Panc1 (cell line): ENCODE data around the gene PDCD11. TPM values are rescaled to one million over a fixed set of nuclear protein-coding genes. Genes with fewer than 3 reads are reported as not detected.

ENCODE experiments used
- ATAC-seq: fragments of 200-7000 bp; cut with Tn5 transposase; 2 replicates; pipeline ENCODE4 v1.9.1; 2020; ENCODE audit warnings: mild to moderate bottlenecking, moderate library complexity
- BruUV-seq: library from RNA; stranded (reverse); fragments of 400-500 nt; replicated peaks from 2 replicates; lab custom pipeline; 2021; lab: Mats Ljungman, UMichigan
- CTCF ChIA-PET: fragments of 300-600 bp; sonication (Branson Sonifier 250); formaldehyde crosslinking; loops from one replicate; lab custom pipeline; 2022; ENCODE audit warnings: antibody characterized with exemption; lab: Charles Lee
- POLR2A ChIA-PET: fragments of 300-600 bp; sonication (Branson Sonifier 250); formaldehyde crosslinking; loops from one replicate; lab custom pipeline; 2022; ENCODE audit warnings: antibody characterized with exemption; lab: Charles Lee
- DNase-seq: peaks from one replicate; pipeline ENCODE4 v3.0.0-alpha.2; 2010; ENCODE audit warnings: low read depth, low spot score
- H3K27ac ChIP-seq: 2 replicates; pipeline ENCODE4 v1.5.1; 2011; ENCODE audit warnings: mild to moderate bottlenecking, low read length, inconsistent platforms
- H3K27me3 ChIP-seq: fragments of 200-500 bp; sonication (Bioruptor generic); 2 replicates; pipeline ENCODE4 v1.6.0; 2014; ENCODE audit warnings: low read length, inconsistent platforms; ENCODE audit not compliant: control insufficient read depth, insufficient read depth
- H3K36me3 ChIP-seq: fragments of 200-500 bp; sonication (Bioruptor generic); 2 replicates; pipeline ENCODE4 v1.5.1; 2014; ENCODE audit warnings: inconsistent platforms, mild to moderate bottlenecking, low read length, moderate library complexity; ENCODE audit not compliant: control insufficient read depth, insufficient read depth
- H3K4me1 ChIP-seq: 2 replicates; pipeline ENCODE4 v1.5.1; 2011; ENCODE audit warnings: inconsistent platforms, mild to moderate bottlenecking, low read length, moderate library complexity; ENCODE audit not compliant: control insufficient read depth, insufficient read depth
- H3K4me3 ChIP-seq, 2 experiments: 2 replicates each; pipeline ENCODE4 v1.5.1; 2011 to 2012; ENCODE audit warnings: low read depth in 2 of 2, low read length in 2 of 2, mild to moderate bottlenecking in 2 of 2, inconsistent platforms in 1 of 2, moderate library complexity in 1 of 2
- H3K9me3 ChIP-seq: fragments of 200-500 bp; sonication (Bioruptor generic); 2 replicates; pipeline ENCODE4 v1.5.1; 2014; ENCODE audit warnings: low read depth, mild to moderate bottlenecking, inconsistent platforms, low read length, moderate library complexity; ENCODE audit not compliant: control insufficient read depth, insufficient read depth
- CTCF ChIP-seq: fragments of 450-650 bp; IDR thresholded peaks from 2 replicates; pipeline ENCODE4 v1.5.1; 2017; ENCODE audit warnings: mild to moderate bottlenecking
- POLR2AphosphoS5 ChIP-seq: IDR thresholded peaks from 2 replicates; pipeline ENCODE4 v1.6.1; 2012; ENCODE audit warnings: mild to moderate bottlenecking, low read depth, low read length, moderate library complexity
- REST ChIP-seq, 2 experiments: IDR thresholded peaks; 2 replicates each; pipeline ENCODE4 v1.6.1; 2011 to 2012; ENCODE audit warnings: low read depth in 2 of 2, control low read depth in 1 of 2, low read length in 1 of 2, mild to moderate bottlenecking in 1 of 2, moderate library complexity in 1 of 2; ENCODE audit not compliant: insufficient read depth in 1 of 2
- SIN3A ChIP-seq: IDR thresholded peaks from 2 replicates; pipeline ENCODE4 v1.6.1; 2012; ENCODE audit warnings: low read depth, mild to moderate bottlenecking, low read length, moderate library complexity, borderline replicate concordance; ENCODE audit not compliant: insufficient read depth
- TCF7L2 ChIP-seq: IDR thresholded peaks from 2 replicates; pipeline ENCODE4 v1.6.1; 2011; ENCODE audit warnings: mild to moderate bottlenecking, low read depth, low read length, inconsistent platforms
- in situ Hi-C: cut with HindIII; loops from 2 replicates; pipeline ENCODE4 v1.10.0; 2016; ENCODE audit warnings: low sequenced_read_pairs, low pct_unique_long_range_greater_than_20kb
- intact Hi-C: fragments of 100-400 bp; cut with micrococcal nuclease; formaldehyde crosslinking; loops from one replicate; pipeline ENCODE4 v1.10.0; 2022; ENCODE audit not compliant: unreplicated experiment
- total RNA-seq: library from RNA; stranded (reverse); gene quantifications from one replicate; pipeline ENCODE4 v1.2.1, GENCODE V29; 2021; ENCODE audit not compliant: unreplicated experiment

Gene PDCD11
- total RNA-seq, 1 experiment from 2014 or later, result 92.8 TPM

DNA sequence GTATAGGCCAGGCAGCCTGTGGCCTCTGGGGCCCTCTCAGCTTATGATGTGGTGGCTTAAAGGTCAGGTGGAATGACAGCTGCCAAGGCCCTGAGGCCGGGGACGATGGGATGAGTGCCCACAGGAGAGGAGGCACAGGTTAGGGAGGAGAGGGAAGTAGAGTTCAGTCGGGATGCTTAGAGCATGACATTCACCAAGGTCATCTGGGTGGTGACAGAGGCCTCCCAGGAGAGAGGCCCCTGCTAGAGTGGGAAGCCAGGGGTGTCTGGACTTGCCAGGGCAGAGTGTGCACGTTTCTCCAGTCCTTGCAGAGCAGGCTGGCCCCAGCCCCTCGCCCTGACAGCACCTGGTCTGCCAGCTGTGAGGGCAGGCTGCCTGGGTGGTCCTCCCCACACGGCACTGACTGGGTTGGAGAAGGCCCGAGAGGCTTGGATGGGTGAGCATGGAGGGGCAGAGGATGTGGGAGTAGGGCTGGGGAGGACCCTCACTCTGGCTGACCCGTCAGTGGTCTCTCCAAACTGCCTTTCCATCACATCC, 60.8 kb downstream of the PDCD11 start:
- no peak for TF ChIP-seq REST (IDR thresholded peaks at IDR 0.05; ENCODE audit: insufficient read depth in 1 of 2, low read depth in 2 of 2, low read length in 1 of 2)
- TF ChIP-seq TCF7L2, result no peak
- no peak for TF ChIP-seq POLR2AphosphoS5
- TF ChIP-seq SIN3A, result no peak
- no peak for TF ChIP-seq CTCF
- ChIA-PET CTCF (no interaction called here), POLR2A (interaction anchor here (0.6 kb wide), 1 partner anchor 13 kb away, joined by 8 read pairs; no protein-coding TSS in a partner anchor)
- no peak overlapping the region for H3K27ac ChIP-seq
- intact Hi-C loops (no loop called here), in situ Hi-C loops (no loop called here)
- 0 out of 2 replicates have a peak, but pooled peaks cover 3% of the 10 kb centered on the region for H3K4me1 ChIP-seq
- no TSS peak for BruUV-seq
- DNase-seq, result no peak
- ATAC-seq, result no peak
- H3K36me3 ChIP-seq, result no peaks in the 10 kb centered on the region
- H3K4me3 ChIP-seq, result no peak overlapping the region
- H3K27me3 ChIP-seq, result no peaks in the 10 kb centered on the region
- no peaks in the 10 kb centered on the region for H3K9me3 ChIP-seq

DNA sequence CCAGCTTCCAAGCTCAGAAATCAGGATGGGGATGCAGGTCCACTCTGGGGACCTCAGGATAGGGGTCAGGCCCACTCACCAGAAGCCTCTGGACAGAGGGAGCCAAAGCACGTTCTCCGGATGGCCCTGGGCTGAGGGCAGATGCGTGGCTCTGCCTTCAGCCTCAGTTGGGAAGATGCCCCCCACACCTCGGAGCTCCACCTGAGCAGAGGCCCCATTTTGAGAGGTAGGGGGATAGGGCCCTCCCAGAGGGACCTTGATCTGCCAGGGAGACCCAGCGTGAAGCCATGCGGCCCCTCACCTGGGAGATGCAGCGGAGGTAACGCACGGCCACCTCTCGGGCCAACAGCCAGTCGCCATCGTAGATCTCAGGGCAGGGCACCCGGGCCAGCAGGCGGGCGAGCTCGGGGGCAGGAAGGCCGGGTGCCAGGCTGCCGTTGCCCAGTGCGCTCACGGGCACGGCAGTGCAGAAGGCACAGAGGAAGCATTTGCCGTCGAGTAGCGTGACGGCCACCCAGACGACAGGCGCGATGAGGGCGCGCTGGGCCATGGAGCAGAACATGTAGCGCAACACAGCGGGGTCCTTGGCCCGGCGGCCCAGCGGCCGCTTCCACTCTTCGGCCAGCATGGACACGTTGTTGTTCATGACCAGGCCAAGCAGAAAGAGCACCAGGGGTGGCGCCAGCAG, 61.6 kb downstream of the PDCD11 start:
- Histone ChIP-seq H3K4me1 (no peaks in the 10 kb centered on the region), H3K4me3 (no peak overlapping the region), H3K9me3 (no peaks in the 10 kb centered on the region), H3K36me3 (no peaks in the 10 kb centered on the region), H3K27me3 (no peaks in the 10 kb centered on the region), H3K27ac (no peak overlapping the region)
- intact Hi-C loops, result no loop called here
- ChIA-PET CTCF (interaction anchor here (0.6 kb wide), 1 partner anchor 28 kb away, joined by 3 read pairs; no protein-coding TSS in a partner anchor), POLR2A (interaction anchor here (0.6 kb wide), 1 partner anchor 12 kb away, joined by 8 read pairs; no protein-coding TSS in a partner anchor)
- no TSS peak for BruUV-seq
- no peak for TF ChIP-seq SIN3A
- no peak for TF ChIP-seq CTCF
- no peak for TF ChIP-seq REST (IDR thresholded peaks at IDR 0.05; ENCODE audit: insufficient read depth in 1 of 2, low read depth in 2 of 2, low read length in 1 of 2)
- no peak for TF ChIP-seq POLR2AphosphoS5
- TF ChIP-seq TCF7L2, result no peak
- in situ Hi-C loops, result no loop called here
- ATAC-seq, result no peak
- no peak for DNase-seq
